NCI-H226 (cell line): ENCODE results near the gene P2RY14.

Experiments used
- DNase-seq: peaks from one replicate; pipeline ENCODE4 v3.0.0-alpha.2; 2015

The P2RY14 gene

GRCh38 chr3:151299006-151299405 is 20.7 kb upstream of the P2RY14 start:
- DNase-seq, result no peak

- no peak for DNase-seq
Measured at GRCh38 chr3:151297429-151297828, 19.1 kb upstream of the P2RY14 start.

- DNase-seq, result no peak
Measured at GRCh38 chr3:151296226-151296625, 17.9 kb upstream of the P2RY14 start.

GRCh38 chr3:151293127-151293526 is 14.8 kb upstream of the P2RY14 start:
- no peak for DNase-seq

GRCh38 chr3:151290673-151291072 is 12.3 kb upstream of the P2RY14 start:
- no peak for DNase-seq

GRCh38 chr3:151289445-151289844 is 11.1 kb upstream of the P2RY14 start:
- DNase-seq, result no peak

- no peak for DNase-seq
Measured at GRCh38 chr3:151285940-151286339, 7.6 kb upstream of the P2RY14 start.

- DNase-seq, result peak; percentile 71
Measured at GRCh38 chr3:151283907-151284461, 5.6 kb upstream of the P2RY14 start.

GRCh38 chr3:151283387-151283786 is 5.0 kb upstream of the P2RY14 start:
- no peak for DNase-seq

GRCh38 chr3:151282921-151283320 is 4.6 kb upstream of the P2RY14 start:
- DNase-seq, result no peak

GRCh38 chr3:151281671-151282324 is 3.5 kb upstream of the P2RY14 start:
- no peak for DNase-seq

- no peak for DNase-seq
Measured at GRCh38 chr3:151276687-151277042, 1.7 kb downstream of the P2RY14 start.

GRCh38 chr3:151276038-151276686 is 2.2 kb downstream of the P2RY14 start:
- no peak for DNase-seq

- no peak for DNase-seq
Measured at GRCh38 chr3:151275091-151275490, 3.3 kb downstream of the P2RY14 start.

- DNase-seq, result no peak
Measured at GRCh38 chr3:151269631-151270030, 8.7 kb downstream of the P2RY14 start.

- DNase-seq, result no peak
Measured at GRCh38 chr3:151268267-151269235, 9.8 kb downstream of the P2RY14 start.

GRCh38 chr3:151267066-151267465 is 11.3 kb downstream of the P2RY14 start:
- DNase-seq, result no peak

GRCh38 chr3:151265866-151266265 is 12.5 kb downstream of the P2RY14 start:
- DNase-seq, result no peak

- no peak for DNase-seq
Measured at GRCh38 chr3:151265166-151265565, 13.2 kb downstream of the P2RY14 start.

GRCh38 chr3:151264605-151265004 is 13.7 kb downstream of the P2RY14 start:
- no peak for DNase-seq

GRCh38 chr3:151262871-151263525 is 15.3 kb downstream of the P2RY14 start:
- DNase-seq, result no peak

- DNase-seq, result no peak
Measured at GRCh38 chr3:151259664-151260063, 18.7 kb downstream of the P2RY14 start.

- no peak for DNase-seq
Measured at GRCh38 chr3:151256749-151257148, 21.6 kb downstream of the P2RY14 start.
